A549 treated with AZD2906 at 1 μM for 4 hours (cell line): ENCODE measurements around the gene ANAPC13. TPM values are rescaled to one million over a fixed set of nuclear protein-coding genes. Genes with fewer than 3 reads are reported as not detected.

Source experiments
- total RNA-seq: library from RNA; stranded (reverse); fragments of 200-300 nt; extraction: Qiagen RNA extraction; gene quantifications from 5 replicates; pipeline ENCODE4 v1.2.3, GENCODE V29; 2022

Gene ANAPC13, protein sequence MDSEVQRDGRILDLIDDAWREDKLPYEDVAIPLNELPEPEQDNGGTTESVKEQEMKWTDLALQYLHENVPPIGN
- total RNA-seq: 45.5 to 51.8 TPM (median 46.1 TPM) in 5 replicates

DNA sequence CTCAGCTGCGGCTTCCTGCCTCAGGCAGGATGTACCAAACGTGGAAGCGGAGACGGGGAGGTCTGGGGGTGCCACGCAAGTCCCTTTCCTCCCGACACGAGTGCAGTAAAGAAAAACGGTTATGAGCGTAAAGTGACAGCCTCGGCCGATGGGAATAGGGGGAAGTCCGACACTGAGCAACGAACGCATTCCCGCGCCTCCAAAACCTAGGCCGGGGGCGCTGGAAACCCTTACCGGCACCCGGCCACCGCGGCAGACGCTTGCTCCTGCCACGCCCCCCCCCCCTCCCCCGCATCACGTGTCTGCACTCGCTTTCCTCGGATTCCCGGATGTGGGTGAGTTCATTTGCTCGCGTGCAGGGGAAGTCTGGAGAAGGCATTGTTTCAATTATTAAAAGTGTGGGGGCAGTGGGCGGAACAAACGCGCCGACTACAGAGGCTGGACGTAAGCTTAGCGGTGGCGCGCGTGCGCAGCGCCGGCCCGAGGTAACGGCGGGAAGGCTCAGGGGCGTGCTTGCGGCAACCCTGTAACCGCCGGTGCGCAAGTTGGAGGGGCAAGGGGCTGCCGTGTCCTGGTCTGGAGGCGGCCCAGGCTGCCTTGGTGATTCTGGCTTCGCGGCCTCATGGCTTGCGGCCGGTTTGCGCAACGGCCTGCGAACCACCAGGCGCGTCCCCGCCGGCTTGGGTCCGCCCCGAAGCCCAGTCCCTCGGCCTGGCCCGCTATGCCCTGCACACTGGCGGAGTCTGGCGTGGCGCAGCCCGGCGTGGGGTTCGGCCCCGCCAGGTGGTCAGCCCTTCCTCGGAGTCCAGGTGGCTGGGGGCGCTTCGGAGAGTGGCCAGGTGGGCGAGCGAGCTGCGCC, at the start of gene ANAPC13, which contains the start of gene CEP63:
Gene ANAPC13, minus strand, starts transcription at position 268 of the 859 bp plus-strand sequence. CDS start 3,081 bp downstream, outside the sequence.
Gene CEP63, plus strand, starts transcription at position 340 of the 859 bp plus-strand sequence. CDS start 9,264 bp downstream, outside the sequence.

Other genes with a start within 250 kb of the ANAPC13 start
- 25.3 to 28.8 TPM (median 26.8 TPM) in 5 replicates for gene RYK, start 235.1 kb downstream of the ANAPC13 start, total RNA-seq
- gene AMOTL2, start 111.5 kb downstream of the ANAPC13 start, total RNA-seq: 47.6 to 53.6 TPM (median 51.1 TPM) in 5 replicates
- 12.0 to 16.2 TPM (median 12.9 TPM) in 5 replicates for gene CEP63, start 72 bp upstream of the ANAPC13 start, total RNA-seq
- 0.05 to 0.09 TPM (median 0.07 TPM) in 5 replicates for gene KY, start 165.0 kb upstream of the ANAPC13 start, total RNA-seq